Mucosa of rectum (tissue), 2 donors: ENCODE measurements around the gene DEFB128.
"Not testable (repeated sequence)": the region's sequence is repeated elsewhere in the genome, so short reads cannot be mapped to it uniquely, and the experiment has no call there.

Experiments
- H3K27ac ChIP-seq, 2 donors: one replicate each; pipeline ENCODE4 v1.7.0; 2013; ENCODE audit warnings: inconsistent platforms in 2 of 2, low read depth in 2 of 2, low read length in 2 of 2
- H3K27me3 ChIP-seq, 2 donors: one replicate each; pipeline ENCODE4 v1.7.0; 2013; ENCODE audit warnings: low read length in 2 of 2; ENCODE audit not compliant: control insufficient read depth in 2 of 2, insufficient read depth in 2 of 2
- H3K36me3 ChIP-seq, 2 donors: one replicate each; pipeline ENCODE4 v1.7.0; 2013; ENCODE audit warnings: low read length in 2 of 2; ENCODE audit not compliant: control insufficient read depth in 2 of 2, insufficient read depth in 2 of 2
- H3K4me1 ChIP-seq, 2 donors: one replicate each; pipeline ENCODE4 v1.7.0; 2013; ENCODE audit warnings: low read length in 2 of 2, mild to moderate bottlenecking in 1 of 2; ENCODE audit not compliant: control insufficient read depth in 2 of 2, insufficient read depth in 2 of 2
- H3K4me3 ChIP-seq, 2 donors: one replicate each; pipeline ENCODE4 v1.7.0; 2013; ENCODE audit warnings: low read length in 2 of 2
- H3K9ac ChIP-seq, 2 donors: one replicate each; pipeline ENCODE4 v1.7.0; 2013; ENCODE audit warnings: low read length in 2 of 2, low read depth in 1 of 2, mild to moderate bottlenecking in 1 of 2
- H3K9me3 ChIP-seq, 2 donors: one replicate each; pipeline ENCODE4 v1.7.0; 2013; ENCODE audit warnings: low read length in 2 of 2; ENCODE audit not compliant: control insufficient read depth in 2 of 2
- donor health status: healthy.
- donor health status: Normal muscosa, but diverticular disease.

DEFB128 gene

DNA sequence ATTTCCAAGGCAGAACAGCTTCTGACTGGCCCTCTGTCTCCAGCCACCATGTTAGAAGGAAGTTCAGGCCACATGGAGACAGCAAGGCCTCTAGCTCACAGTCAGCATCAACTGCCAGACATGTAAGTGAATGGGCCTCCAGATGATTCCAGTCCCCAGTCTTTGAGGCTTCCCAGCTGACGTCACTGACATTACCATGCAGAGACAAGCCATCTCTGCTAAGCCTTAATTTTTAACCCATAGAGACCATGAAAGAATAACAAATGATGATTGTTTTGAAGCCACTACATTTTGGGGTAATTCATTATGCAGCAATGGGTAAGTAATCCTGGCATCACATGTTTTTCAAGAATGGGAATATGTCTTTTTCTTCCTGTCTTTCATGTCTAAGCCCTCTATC, 26.3 kb upstream of the DEFB128 start:
- no peak overlapping the region for H3K9ac ChIP-seq
- no peaks in the 10 kb centered on the region for H3K36me3 ChIP-seq
- H3K4me3 ChIP-seq, result no peak overlapping the region
- no peak overlapping the region for H3K27ac ChIP-seq
- no peaks in the 10 kb centered on the region for H3K4me1 ChIP-seq
- H3K9me3 ChIP-seq, result no peaks in the 10 kb centered on the region
- peaks cover 8 to 9% of the 10 kb centered on the region in 2 donors for H3K27me3 ChIP-seq

DNA sequence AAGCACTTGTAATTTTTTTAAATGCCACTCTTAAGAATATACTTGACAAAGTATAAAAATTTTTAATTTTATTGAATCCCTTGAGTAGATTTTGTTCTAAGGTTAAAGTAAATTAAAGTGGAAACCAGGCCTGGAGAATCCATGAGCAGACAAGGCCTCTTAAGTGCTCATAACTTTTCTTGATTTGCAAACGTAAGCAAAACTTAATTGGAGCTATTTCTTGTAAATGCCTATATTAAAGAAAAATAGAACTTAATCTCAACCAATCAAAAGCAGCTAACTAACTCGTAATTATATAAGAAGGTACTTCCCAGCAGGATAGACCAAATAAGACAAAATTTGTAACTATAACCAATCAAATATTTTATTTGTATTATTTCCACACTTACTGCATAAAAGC, 24.9 kb upstream of the DEFB128 start:
- peaks cover 4% of the 10 kb centered on the region in 2 donors for H3K27me3 ChIP-seq
- H3K9me3 ChIP-seq, result no peaks in the 10 kb centered on the region
- H3K4me1 ChIP-seq, result no peaks in the 10 kb centered on the region
- H3K36me3 ChIP-seq, result no peaks in the 10 kb centered on the region
- no peak overlapping the region for H3K27ac ChIP-seq
- H3K4me3 ChIP-seq, result no peak overlapping the region
- no peak overlapping the region for H3K9ac ChIP-seq

- Histone ChIP-seq H3K36me3 (no peaks in the 10 kb centered on the region), H3K27ac (no peak overlapping the region), H3K4me3 (no peak overlapping the region), H3K4me1 (no peaks in the 10 kb centered on the region), H3K27me3 (no peaks in the 10 kb centered on the region), H3K9ac (no peak overlapping the region), H3K9me3 (no peaks in the 10 kb centered on the region)
Measured at GRCh38 chr20:210809-211502, 21.4 kb upstream of the DEFB128 start.

DNA sequence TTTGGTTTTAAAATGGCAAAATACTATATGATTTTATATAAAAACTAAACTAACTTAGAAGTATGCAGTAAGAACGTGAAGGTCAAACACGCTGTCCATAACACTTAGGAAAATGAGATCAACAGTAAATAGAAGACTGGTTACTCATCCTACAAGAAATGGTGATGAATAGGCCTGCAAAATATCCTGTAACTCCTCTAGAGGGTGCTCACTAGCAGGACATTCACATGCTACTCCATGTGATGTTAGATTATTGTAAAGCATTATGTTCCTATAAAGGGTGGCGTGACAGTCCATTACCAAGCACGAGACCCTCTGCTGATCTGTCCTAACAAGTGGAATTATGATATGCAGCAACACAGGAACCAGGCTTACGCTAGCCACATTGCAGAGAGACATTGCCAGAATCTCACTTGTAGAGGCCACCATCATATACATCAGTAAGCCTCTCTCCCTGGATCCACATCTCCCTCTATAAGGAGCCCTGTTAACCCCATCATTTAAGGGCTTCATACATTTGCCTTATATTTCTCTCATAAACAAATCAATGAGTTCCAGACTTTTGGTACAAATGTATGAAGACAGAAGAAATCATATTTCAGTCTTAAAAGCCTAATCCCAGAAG, 19.5 kb upstream of the DEFB128 start:
- Histone ChIP-seq H3K27ac (no peak overlapping the region), H3K4me3 (no peak overlapping the region), H3K9ac (no peak overlapping the region), H3K36me3 (no peaks in the 10 kb centered on the region), H3K4me1 (no peaks in the 10 kb centered on the region), H3K9me3 (no peaks in the 10 kb centered on the region), H3K27me3 (no peaks in the 10 kb centered on the region)

- not testable (repeated sequence) for H3K9me3 ChIP-seq, H3K4me3 ChIP-seq, H3K4me1 ChIP-seq, H3K27ac ChIP-seq, H3K36me3 ChIP-seq, H3K9ac ChIP-seq, H3K27me3 ChIP-seq
Measured at GRCh38 chr20:203630-204029, 14.1 kb upstream of the DEFB128 start.

GRCh38 chr20:199996-200395, 10.5 kb upstream of the DEFB128 start:
- no peak overlapping the region for H3K4me3 ChIP-seq
- H3K27ac ChIP-seq, result no peak overlapping the region
- H3K9me3 ChIP-seq, result no peaks in the 10 kb centered on the region
- no peaks in the 10 kb centered on the region for H3K4me1 ChIP-seq
- H3K27me3 ChIP-seq, result no peaks in the 10 kb centered on the region
- no peak overlapping the region for H3K9ac ChIP-seq
- no peaks in the 10 kb centered on the region for H3K36me3 ChIP-seq

DNA sequence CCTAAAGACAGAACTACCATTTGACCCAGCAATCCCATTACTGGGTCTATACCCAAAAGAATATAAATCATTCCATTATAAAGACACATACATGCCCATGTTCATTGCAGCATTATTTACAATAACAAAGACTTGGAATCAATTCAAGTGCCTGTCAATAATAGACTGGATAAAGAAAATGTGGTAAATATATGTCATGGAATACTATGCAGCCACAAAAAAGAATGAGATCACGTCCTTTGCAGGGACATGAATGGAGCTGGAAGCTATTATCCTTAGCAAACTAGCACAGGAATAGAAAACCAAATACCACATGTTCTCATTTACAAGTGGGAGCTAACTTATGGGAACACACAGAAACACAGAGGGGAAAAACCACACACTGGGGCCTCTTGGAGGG, 8.7 kb upstream of the DEFB128 start:
- Histone ChIP-seq H3K27ac (no peak overlapping the region), H3K9me3 (no peaks in the 10 kb centered on the region), H3K36me3 (no peaks in the 10 kb centered on the region), H3K9ac (no peak overlapping the region), H3K4me1 (no peaks in the 10 kb centered on the region), H3K27me3 (no peaks in the 10 kb centered on the region), H3K4me3 (no peak overlapping the region)

- Histone ChIP-seq H3K4me3 (no peak overlapping the region), H3K9ac (no peak overlapping the region), H3K27me3 (peaks cover 0 to 4% of the 10 kb centered on the region in 2 donors), H3K9me3 (no peaks in the 10 kb centered on the region), H3K36me3 (no peaks in the 10 kb centered on the region), H3K4me1 (no peaks in the 10 kb centered on the region), H3K27ac (no peak overlapping the region)
Measured at GRCh38 chr20:187733-188132, 1.8 kb downstream of the DEFB128 start.

GRCh38 chr20:184288-184687, 5.2 kb downstream of the DEFB128 start:
- Histone ChIP-seq H3K4me1 (no peaks in the 10 kb centered on the region), H3K9ac (no peak overlapping the region), H3K9me3 (no peaks in the 10 kb centered on the region), H3K27ac (no peak overlapping the region), H3K4me3 (no peak overlapping the region), H3K36me3 (no peaks in the 10 kb centered on the region), H3K27me3 (peaks cover 0 to 4% of the 10 kb centered on the region in 2 donors)

GRCh38 chr20:168876-169275, 20.6 kb downstream of the DEFB128 start:
- H3K4me1 ChIP-seq, result no peaks in the 10 kb centered on the region
- no peaks in the 10 kb centered on the region for H3K9me3 ChIP-seq
- peaks cover 2 to 3% of the 10 kb centered on the region in 2 donors for H3K27me3 ChIP-seq
- H3K4me3 ChIP-seq, result no peak overlapping the region
- H3K9ac ChIP-seq, result no peak overlapping the region
- no peaks in the 10 kb centered on the region for H3K36me3 ChIP-seq
- no peak overlapping the region for H3K27ac ChIP-seq
